Activated gamma-delta T cell treated with anti-CD3 and anti-CD28 coated beads, Interleukin-2, amount 50 U/mL, for 16 hours (primary cell): Measurements from ENCODE around the gene NINJ2.

ENCODE experiments used
- DNase-seq: peaks from one replicate; pipeline ENCODE4 v3.0.0-alpha.2; 2020; ENCODE audit warnings: low read depth

NINJ2 gene

GRCh38 chr12:546920-547845 is 116.1 kb downstream of the NINJ2 start:
- peak; percentile 38 for DNase-seq

- DNase-seq: no peak
These were observed 116.9 kb downstream of the NINJ2 start for GRCh38 chr12:546265-546919.

GRCh38 chr12:545835-546234 is 117.4 kb downstream of the NINJ2 start:
- no peak for DNase-seq

GRCh38 chr12:544941-545635 is 118.2 kb downstream of the NINJ2 start:
- no peak for DNase-seq

GRCh38 chr12:544142-544541 is 119.1 kb downstream of the NINJ2 start:
- no peak for DNase-seq

- DNase-seq: no peak
These were observed 120.2 kb downstream of the NINJ2 start for GRCh38 chr12:543114-543451.

- no peak for DNase-seq
These were observed 120.7 kb downstream of the NINJ2 start for GRCh38 chr12:542395-543113.

- no peak for DNase-seq
These were observed 121.4 kb downstream of the NINJ2 start for GRCh38 chr12:541676-542324.

GRCh38 chr12:539540-540310 is 123.5 kb downstream of the NINJ2 start:
- no peak for DNase-seq

GRCh38 chr12:538731-539539 is 124.3 kb downstream of the NINJ2 start:
- DNase-seq: peak; percentile 13

- DNase-seq: no peak
These were observed 125.5 kb downstream of the NINJ2 start for GRCh38 chr12:537772-538171.

GRCh38 chr12:536751-537245 is 126.4 kb downstream of the NINJ2 start:
- DNase-seq: no peak

GRCh38 chr12:535396-535795 is 127.8 kb downstream of the NINJ2 start:
- DNase-seq: no peak

- DNase-seq: no peak
These were observed 129.0 kb downstream of the NINJ2 start for GRCh38 chr12:534216-534615.

- no peak for DNase-seq
These were observed 129.5 kb downstream of the NINJ2 start for GRCh38 chr12:533718-534117.

- DNase-seq: no peak
These were observed 130.2 kb downstream of the NINJ2 start for GRCh38 chr12:532908-533565.

- DNase-seq: no peak
These were observed 131.2 kb downstream of the NINJ2 start for GRCh38 chr12:531951-532585.

- DNase-seq: no peak
These were observed 132.4 kb downstream of the NINJ2 start for GRCh38 chr12:530821-531220.

GRCh38 chr12:530308-530707 is 132.9 kb downstream of the NINJ2 start:
- no peak for DNase-seq
